ENCODE data around the gene MRPL4. TPM values are rescaled to one million over a fixed set of nuclear protein-coding genes. Genes with fewer than 3 reads are reported as not detected.

The MRPL4 gene
- total and polyA plus RNA-seq, 10 of the 15 experiments (the other 5 are each of a cell fraction or from before 2014, with no cell fraction given): 0.79 to 221 (median 112) TPM

DNA sequence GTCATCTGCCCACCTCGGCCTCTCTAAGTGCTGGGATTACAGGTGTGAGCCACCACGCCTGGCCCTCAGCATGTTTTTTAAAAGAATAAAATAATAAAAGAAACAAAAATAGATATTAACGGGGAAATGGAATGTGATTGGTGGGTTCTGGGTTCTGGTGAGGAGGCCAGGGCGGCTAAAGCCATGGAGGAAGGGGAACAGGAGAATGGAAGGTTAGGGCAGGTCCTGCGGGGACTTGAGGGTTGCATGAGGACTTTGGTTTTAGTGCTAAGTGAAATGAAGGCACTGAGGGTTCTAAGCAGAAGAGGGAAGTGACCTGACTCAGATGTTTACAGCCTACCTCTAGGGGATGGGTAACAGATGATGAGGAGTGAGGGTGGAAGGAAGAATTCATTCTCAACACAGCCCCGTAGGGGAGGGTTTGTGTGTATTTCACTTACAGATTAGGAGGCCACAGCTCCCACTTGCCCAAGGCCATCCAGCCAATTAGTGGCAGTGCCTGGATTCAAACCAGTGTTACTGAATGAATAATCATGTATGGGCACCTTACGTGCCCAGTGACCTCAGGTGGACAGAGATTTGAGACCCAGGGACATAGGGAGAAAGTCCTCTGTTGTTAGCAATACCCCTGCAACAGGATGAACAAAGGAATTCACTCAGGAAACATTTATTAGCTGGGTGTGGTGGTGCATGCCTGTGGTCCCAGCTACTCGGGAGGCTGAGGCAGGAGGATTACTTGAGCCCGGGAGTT is 6.7 kb upstream of the MRPL4 start:
- DNase-seq (ENCODE audit: low read depth, low spot score) (no peak), FAIRE-seq (no peak), ATAC-seq (peak; percentile 74)
- WGBS (ENCODE audit: insufficient coverage, insufficient replicate concordance, low lambda C conversion rate, missing lambda C conversion rate): 31% methylated on average over 9 of the region's 9 CpGs
- peak overlapping the region; percentile 9; the same call in 1 of the 2 replicates for H3K4me2 ChIP-seq (ENCODE audit: control insufficient read depth, insufficient read depth)
- peaks cover 54% of the 10 kb centered on the region for H3K4me1 ChIP-seq (ENCODE audit: control insufficient read depth, insufficient read depth, low read length)
- SMC1A ChIA-PET (ENCODE audit: uncharacterized antibody, unreplicated experiment): interaction anchor here (0.6 to 4.3 kb wide), 16 partner anchors 10 to 141 kb away, joined by 3 to 22 read pairs (median 4); no protein-coding TSS in a partner anchor
- no peaks in the 10 kb centered on the region for H3K79me2 ChIP-seq (ENCODE audit: control insufficient read depth, insufficient read depth, low read length)
- no peak overlapping the region; the same call in 1 of the 2 replicates for H3K9ac ChIP-seq (ENCODE audit: control insufficient read depth, insufficient read depth, low read length)
- BruUV-seq (replicated peaks): no TSS peak
- H3K27ac ChIP-seq (ENCODE audit: control insufficient read depth, insufficient read depth): peak overlapping the region; percentile 55
- no peaks in the 10 kb centered on the region for H3K27me3 ChIP-seq (replicated peaks in 1 of 2; ENCODE audit: control insufficient read depth in 2 of 2, insufficient read depth in 2 of 2, low read length in 1 of 2)
- peak overlapping the region; percentile 16; the same call in 1 of the 2 replicates for H2AFZ ChIP-seq (ENCODE audit: control insufficient read depth, low read depth, low read length)
- CTCF ChIA-PET: interaction anchor here (1.0 to 8.3 kb wide), 9 partner anchors 9 to 146 kb away, joined by 4 to 148 read pairs (median 6); partner anchors contain the start of genes P2RY11 and S1PR2
- intact Hi-C loops (cut with micrococcal nuclease; ENCODE audit: unreplicated experiment) (no loop called here), in situ Hi-C loops (cut with MboI) (loop anchor here (25.0 kb wide), 1 partner anchor 1108 kb away; the partner anchor contains the start of genes OR7G3 and ZNF317)
- POLR2A ChIA-PET: interaction anchor here (0.7 to 4.0 kb wide), 10 partner anchors 8 to 141 kb away, joined by 3 to 35 read pairs (median 4); partner anchors contain the start of genes ANGPTL6 and PPAN
- H3K4me3 ChIP-seq: no peak overlapping the region
- no peaks in the 10 kb centered on the region for H4K20me1 ChIP-seq (ENCODE audit: control insufficient read depth, insufficient read depth)
- no peaks in the 10 kb centered on the region; the same call in 2 of the 3 replicates for H3K9me3 ChIP-seq (replicated peaks; ENCODE audit: control insufficient read depth, insufficient read depth, low read length)
- RAD21 ChIA-PET (ENCODE audit: unreplicated experiment): interaction anchor here (0.8 to 8.4 kb wide), 8 partner anchors 9 to 317 kb away, joined by 3 to 98 read pairs (median 4); partner anchors contain the start of genes DNMT1, ICAM1, PPAN and S1PR2
- no peaks in the 10 kb centered on the region for H3K36me3 ChIP-seq (ENCODE audit: control insufficient read depth in 2 of 2, insufficient read depth in 2 of 2, low read length in 1 of 2)
- TF ChIP-seq ETV6 (conservative IDR thresholded peaks at IDR 0.05 in 1 of 2, IDR thresholded peaks at IDR 0.05 in 1 of 2; ENCODE audit: borderline replicate concordance in 1 of 2, low read depth in 1 of 2) (no peak), LARP7 (IDR thresholded peaks at IDR 0.05) (no peak), MTA2 (IDR thresholded peaks at IDR 0.05; ENCODE audit: low read depth) (0 out of 2 replicates have a peak, but pooled peaks have one; percentile 14), TARDBP (IDR thresholded peaks at IDR 0.05; ENCODE audit: borderline replicate concordance) (no peak), SMC3 (IDR thresholded peaks at IDR 0.05; ENCODE audit: borderline replicate concordance, low read length) (no peak), ATF7 (IDR thresholded peaks at IDR 0.05; ENCODE audit: low read depth) (0 out of 2 replicates have a peak, but pooled peaks have one; percentile 21), SPI1 (IDR thresholded peaks at IDR 0.05; ENCODE audit: borderline replicate concordance, insufficient read depth, low read depth, low read length) (peak; percentile 82)
- TF ChIP-seq, protein P1, sequence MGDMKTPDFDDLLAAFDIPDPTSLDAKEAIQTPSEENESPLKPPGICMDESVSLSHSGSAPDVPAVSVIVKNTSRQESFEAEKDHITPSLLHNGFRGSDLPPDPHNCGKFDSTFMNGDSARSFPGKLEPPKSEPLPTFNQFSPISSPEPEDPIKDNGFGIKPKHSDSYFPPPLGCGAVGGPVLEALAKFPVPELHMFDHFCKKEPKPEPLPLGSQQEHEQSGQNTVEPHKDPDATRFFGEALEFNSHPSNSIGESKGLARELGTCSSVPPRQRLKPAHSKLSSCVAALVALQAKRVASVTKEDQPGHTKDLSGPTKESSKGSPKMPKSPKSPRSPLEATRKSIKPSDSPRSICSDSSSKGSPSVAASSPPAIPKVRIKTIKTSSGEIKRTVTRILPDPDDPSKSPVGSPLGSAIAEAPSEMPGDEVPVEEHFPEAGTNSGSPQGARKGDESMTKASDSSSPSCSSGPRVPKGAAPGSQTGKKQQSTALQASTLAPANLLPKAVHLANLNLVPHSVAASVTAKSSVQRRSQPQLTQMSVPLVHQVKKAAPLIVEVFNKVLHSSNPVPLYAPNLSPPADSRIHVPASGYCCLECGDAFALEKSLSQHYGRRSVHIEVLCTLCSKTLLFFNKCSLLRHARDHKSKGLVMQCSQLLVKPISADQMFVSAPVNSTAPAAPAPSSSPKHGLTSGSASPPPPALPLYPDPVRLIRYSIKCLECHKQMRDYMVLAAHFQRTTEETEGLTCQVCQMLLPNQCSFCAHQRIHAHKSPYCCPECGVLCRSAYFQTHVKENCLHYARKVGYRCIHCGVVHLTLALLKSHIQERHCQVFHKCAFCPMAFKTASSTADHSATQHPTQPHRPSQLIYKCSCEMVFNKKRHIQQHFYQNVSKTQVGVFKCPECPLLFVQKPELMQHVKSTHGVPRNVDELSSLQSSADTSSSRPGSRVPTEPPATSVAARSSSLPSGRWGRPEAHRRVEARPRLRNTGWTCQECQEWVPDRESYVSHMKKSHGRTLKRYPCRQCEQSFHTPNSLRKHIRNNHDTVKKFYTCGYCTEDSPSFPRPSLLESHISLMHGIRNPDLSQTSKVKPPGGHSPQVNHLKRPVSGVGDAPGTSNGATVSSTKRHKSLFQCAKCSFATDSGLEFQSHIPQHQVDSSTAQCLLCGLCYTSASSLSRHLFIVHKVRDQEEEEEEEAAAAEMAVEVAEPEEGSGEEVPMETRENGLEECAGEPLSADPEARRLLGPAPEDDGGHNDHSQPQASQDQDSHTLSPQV (IDR thresholded peaks at IDR 0.05): no peak
- TF ChIP-seq, protein P2, sequence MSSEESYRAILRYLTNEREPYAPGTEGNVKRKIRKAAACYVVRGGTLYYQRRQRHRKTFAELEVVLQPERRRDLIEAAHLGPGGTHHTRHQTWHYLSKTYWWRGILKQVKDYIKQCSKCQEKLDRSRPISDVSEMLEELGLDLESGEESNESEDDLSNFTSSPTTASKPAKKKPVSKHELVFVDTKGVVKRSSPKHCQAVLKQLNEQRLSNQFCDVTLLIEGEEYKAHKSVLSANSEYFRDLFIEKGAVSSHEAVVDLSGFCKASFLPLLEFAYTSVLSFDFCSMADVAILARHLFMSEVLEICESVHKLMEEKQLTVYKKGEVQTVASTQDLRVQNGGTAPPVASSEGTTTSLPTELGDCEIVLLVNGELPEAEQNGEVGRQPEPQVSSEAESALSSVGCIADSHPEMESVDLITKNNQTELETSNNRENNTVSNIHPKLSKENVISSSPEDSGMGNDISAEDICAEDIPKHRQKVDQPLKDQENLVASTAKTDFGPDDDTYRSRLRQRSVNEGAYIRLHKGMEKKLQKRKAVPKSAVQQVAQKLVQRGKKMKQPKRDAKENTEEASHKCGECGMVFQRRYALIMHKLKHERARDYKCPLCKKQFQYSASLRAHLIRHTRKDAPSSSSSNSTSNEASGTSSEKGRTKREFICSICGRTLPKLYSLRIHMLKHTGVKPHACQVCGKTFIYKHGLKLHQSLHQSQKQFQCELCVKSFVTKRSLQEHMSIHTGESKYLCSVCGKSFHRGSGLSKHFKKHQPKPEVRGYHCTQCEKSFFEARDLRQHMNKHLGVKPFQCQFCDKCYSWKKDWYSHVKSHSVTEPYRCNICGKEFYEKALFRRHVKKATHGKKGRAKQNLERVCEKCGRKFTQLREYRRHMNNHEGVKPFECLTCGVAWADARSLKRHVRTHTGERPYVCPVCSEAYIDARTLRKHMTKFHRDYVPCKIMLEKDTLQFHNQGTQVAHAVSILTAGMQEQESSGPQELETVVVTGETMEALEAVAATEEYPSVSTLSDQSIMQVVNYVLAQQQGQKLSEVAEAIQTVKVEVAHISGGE (CRISPR knock-in tag; IDR thresholded peaks at IDR 0.05): no peak
- TF ChIP-seq, protein P3, sequence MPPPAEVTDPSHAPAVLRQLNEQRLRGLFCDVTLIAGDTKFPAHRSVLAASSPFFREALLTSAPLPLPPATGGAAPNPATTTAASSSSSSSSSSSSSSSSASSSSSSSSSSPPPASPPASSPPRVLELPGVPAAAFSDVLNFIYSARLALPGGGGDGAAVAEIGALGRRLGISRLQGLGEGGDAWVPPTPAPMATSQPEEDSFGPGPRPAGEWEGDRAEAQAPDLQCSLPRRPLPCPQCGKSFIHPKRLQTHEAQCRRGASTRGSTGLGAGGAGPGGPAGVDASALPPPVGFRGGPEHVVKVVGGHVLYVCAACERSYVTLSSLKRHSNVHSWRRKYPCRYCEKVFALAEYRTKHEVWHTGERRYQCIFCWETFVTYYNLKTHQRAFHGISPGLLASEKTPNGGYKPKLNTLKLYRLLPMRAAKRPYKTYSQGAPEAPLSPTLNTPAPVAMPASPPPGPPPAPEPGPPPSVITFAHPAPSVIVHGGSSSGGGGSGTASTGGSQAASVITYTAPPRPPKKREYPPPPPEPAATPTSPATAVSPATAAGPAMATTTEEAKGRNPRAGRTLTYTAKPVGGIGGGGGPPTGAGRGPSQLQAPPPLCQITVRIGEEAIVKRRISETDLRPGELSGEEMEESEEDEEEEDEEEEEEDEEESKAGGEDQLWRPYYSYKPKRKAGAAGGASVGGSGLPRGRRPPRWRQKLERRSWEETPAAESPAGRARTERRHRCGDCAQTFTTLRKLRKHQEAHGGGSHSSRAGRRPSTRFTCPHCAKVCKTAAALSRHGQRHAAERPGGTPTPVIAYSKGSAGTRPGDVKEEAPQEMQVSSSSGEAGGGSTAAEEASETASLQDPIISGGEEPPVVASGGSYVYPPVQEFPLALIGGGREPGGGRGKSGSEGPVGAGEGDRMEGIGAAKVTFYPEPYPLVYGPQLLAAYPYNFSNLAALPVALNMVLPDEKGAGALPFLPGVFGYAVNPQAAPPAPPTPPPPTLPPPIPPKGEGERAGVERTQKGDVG (CRISPR knock-in tag; IDR thresholded peaks at IDR 0.05): no peak

Measured in GM12878 (cell line).